ENCODE results near the gene CDH23.

GRCh38 chr10:71729161-71729636, 332.5 kb downstream of the CDH23 start:
- no peak for TF ChIP-seq CTCF (conservative IDR thresholded peaks at IDR 0.05; ENCODE audit: low read length)
- TF ChIP-seq EZH2phosphoT487 (IDR thresholded peaks at IDR 0.05; ENCODE audit: borderline replicate concordance), result no peak

All from Loucy (cell line).